LNCaP clone FGC (cell line): ENCODE results near the gene QKI.

Experiments used
- DNase-seq: peaks from one replicate; pipeline ENCODE4 v3.0.0-alpha.2; 2011; ENCODE audit warnings: low read depth
- H3K4me3 ChIP-seq: 2 replicates; pipeline ENCODE4 v1.5.1; 2011; ENCODE audit warnings: mild to moderate bottlenecking, low read depth, low read length, control low read depth
- TF ChIP-seq, protein P1 (sequence below): IDR thresholded peaks from 2 replicates; pipeline ENCODE4 v1.5.1; 2012; ENCODE audit warnings: mild to moderate bottlenecking; ENCODE audit not compliant: control insufficient read depth, insufficient read depth; ENCODE audit errors: extremely low read depth

The QKI gene

DNA sequence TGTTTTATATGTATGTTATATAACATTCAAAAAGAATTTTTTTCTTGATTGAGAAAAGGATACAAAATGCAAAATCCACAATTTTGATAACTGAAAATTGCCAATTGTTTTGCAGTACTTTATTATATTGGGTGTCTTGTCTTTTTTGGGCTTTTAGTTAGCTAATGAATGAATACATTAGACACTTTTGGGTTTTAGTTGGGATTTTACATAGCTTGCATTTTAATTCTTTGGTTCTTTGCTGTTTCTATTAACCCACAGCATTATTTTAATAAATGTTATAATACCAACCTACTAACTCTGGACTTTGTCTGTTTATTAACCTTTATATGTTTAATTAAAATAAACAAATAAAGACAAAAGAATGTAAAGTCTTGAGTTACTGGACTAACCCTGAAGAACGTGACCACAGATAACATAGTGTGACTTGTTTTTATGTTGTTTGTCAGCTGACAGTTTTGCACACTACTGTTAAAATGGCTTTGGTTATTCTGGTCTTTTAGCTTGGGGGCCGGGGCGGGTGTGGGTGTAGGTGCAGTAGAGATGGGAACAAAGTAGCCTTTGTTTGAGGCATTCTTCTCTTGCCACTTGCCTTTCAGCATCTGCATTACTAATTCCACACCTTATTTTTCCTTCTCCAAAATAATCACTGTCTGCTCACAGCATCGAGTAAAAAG lies 159.1 kb downstream of the QKI start:
- no peak for DNase-seq
- TF ChIP-seq, protein P1, sequence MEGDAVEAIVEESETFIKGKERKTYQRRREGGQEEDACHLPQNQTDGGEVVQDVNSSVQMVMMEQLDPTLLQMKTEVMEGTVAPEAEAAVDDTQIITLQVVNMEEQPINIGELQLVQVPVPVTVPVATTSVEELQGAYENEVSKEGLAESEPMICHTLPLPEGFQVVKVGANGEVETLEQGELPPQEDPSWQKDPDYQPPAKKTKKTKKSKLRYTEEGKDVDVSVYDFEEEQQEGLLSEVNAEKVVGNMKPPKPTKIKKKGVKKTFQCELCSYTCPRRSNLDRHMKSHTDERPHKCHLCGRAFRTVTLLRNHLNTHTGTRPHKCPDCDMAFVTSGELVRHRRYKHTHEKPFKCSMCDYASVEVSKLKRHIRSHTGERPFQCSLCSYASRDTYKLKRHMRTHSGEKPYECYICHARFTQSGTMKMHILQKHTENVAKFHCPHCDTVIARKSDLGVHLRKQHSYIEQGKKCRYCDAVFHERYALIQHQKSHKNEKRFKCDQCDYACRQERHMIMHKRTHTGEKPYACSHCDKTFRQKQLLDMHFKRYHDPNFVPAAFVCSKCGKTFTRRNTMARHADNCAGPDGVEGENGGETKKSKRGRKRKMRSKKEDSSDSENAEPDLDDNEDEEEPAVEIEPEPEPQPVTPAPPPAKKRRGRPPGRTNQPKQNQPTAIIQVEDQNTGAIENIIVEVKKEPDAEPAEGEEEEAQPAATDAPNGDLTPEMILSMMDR: no peak

DNA sequence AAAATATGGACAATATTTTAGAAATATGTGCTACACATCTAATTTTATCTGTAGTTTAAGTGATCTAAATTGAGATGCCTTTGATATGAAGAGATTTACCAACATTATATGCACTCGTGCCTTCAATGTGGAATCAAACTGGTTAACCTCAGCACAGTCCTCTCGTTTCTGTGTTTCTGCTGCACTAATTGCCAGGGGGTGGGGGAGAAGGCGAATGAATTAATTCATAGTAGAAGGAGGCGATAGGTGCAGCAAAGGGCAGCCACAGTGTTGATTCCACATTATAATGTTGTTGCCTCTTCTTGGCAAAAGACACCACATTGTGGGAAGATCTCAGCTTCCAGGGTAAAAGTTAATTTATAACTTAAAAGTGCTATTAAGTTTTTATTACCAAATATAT lies 161.6 kb downstream of the QKI start:
- H3K4me3 ChIP-seq: no peak overlapping the region
- no peak for DNase-seq
- TF ChIP-seq, protein P1: no peak

More for the DNA sequence above, 159.1 kb downstream of the QKI start:
- H3K4me3 ChIP-seq: no peak overlapping the region

DNA sequence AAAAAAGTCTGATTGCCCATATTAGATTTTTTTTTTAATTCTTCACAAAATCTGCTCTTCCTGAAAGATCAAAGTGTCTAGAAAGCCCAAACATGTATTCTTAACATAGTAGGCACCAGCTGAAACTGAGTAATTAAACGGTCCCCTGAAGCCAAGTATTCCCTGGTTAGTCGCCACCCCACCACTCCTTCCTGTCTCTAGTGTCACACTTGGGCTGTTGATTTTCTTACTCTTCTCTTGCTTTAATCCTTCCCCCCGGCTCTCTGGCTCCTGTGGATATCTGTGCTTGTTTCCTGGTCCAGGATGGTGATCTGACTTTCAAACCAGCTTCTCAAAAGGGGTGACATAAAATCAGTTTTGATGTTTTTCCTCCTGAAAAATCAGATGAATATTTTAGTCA lies 162.9 kb downstream of the QKI start:
- DNase-seq: no peak
- H3K4me3 ChIP-seq: no peak overlapping the region
- TF ChIP-seq, protein P1: no peak

DNA sequence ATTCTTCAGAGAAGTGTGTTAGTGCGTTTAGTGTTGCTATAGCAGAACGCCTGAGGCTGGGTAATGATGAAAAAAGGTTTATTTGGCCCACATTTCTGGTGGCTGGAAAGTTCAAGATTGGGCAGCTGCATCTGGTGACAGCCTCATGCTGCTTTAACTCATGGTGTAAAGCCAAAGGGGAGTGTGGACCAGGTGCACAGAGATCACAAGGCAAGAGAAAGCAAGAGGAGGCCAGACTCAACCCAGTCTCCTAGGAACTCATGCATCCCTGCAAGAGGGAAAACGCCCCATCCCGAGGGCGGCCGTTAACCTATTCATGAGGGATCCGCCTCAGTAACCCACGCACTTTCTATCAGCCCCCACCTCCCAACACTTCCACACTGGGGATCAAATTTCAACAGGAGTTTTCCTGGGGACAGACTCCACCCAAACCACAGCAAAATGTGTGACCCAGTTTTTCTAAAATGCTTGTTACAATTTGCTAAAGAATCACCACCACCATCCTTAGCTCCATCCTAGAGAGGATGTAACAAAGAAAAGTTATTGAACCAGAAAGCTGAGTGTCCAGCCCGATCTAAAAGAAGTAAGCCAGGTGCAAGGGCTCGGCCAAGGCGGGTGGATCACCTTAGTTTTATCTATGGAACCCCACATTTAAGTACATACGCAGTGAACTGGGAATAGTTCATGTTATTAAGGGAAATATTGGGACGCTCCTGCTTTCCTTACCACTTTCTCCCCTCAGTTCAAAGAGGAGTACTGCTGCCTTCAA lies 164.8 kb downstream of the QKI start:
- TF ChIP-seq, protein P1: no peak
- no peak for DNase-seq

DNA sequence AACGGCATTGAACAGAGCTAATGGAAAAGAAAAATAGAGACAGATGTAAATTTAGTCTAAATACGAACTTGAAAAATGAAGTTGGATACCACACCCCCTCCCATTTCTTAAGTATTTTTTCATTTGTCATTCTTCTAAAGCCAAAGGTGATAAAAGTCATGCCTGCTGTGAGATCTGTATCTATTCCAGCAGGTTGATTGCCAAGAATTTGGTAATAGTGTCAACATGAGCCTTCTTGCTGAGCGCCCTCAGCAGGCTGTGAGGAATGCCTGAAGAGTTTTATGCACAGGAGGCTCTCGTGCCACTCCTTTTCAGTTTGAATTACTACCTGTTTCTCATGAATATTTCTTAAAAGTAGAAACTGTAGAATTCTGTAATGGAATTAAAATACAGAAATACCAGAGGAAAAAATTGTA lies 165.4 kb downstream of the QKI start:
- TF ChIP-seq, protein P1: peak; percentile 75
- H3K4me3 ChIP-seq: no peak overlapping the region
- peak; percentile 84 for DNase-seq

More for the DNA sequence above, 164.8 kb downstream of the QKI start:
- H3K4me3 ChIP-seq: no peak overlapping the region

DNA sequence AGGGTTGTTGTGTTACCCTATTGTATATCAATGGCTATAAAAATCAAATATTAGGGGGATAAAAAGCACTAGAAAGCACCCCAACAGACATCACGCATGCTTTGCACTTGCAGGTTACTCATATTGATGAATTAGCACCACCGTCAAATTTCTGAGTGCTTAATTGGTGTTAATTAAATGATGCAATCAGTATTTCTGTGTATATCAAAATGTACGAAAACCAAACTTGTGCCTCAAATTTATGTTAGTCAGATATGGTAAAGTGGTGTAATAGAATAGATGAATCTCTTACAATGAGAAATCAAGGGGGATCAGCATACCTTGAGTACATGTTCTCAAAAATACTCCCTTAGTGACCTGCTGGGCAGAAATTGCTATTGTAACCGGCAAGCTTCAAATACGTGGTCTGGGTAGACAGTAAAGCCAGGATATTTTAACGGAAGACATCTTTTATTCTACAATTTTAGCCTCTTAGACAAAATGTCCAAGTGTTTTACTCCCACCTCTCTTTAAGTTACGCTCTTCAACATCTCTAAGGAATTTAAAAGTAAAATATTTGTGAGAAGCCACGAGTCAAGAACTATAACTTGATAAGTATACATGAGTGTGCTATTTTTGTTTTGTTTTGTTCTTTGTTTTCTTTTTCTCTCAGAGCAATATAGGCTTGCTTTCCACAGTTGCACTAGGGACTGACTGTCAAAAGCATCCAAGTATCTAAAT lies 166.0 kb downstream of the QKI start:
- no peak for DNase-seq
- TF ChIP-seq, protein P1: no peak

More for the DNA sequence above, 166.0 kb downstream of the QKI start:
- H3K4me3 ChIP-seq: no peak overlapping the region
